Astrocyte of the spinal cord (primary cell): Measurements from ENCODE around the gene PEX6.
A peak's percentile ranks its signal among the peaks of the same experiment; 100 is the strongest.

ENCODE experiments used
- DNase-seq: peaks from one replicate; pipeline ENCODE4 v3.0.0; 2011; ENCODE audit warnings: low read depth, low spot score
- H3K4me3 ChIP-seq: 2 replicates; pipeline ENCODE4 v1.5.1; 2011; ENCODE audit warnings: low read depth, mild to moderate bottlenecking, low read length, moderate library complexity
- CTCF ChIP-seq: IDR thresholded peaks from 2 replicates; pipeline ENCODE4 v1.5.1; 2012; ENCODE audit warnings: low read depth, mild to moderate bottlenecking, low read length, inconsistent platforms
- in situ Hi-C: cut with HindIII; loops from 2 replicates; pipeline ENCODE4 v1.10.0; 2017; ENCODE audit warnings: low sequenced_read_pairs

Gene PEX6

GRCh38 chr6:43019152-43019551, 40.2 kb upstream of the PEX6 start:
- in situ Hi-C loops = no loop called here
- no peak for DNase-seq
- no peak overlapping the region for H3K4me3 ChIP-seq
- no peak for TF ChIP-seq CTCF

- no peak for DNase-seq
- no peak overlapping the region for H3K4me3 ChIP-seq
- in situ Hi-C loops = no loop called here
- TF ChIP-seq CTCF = no peak
Measured at GRCh38 chr6:43016943-43017334, 38.0 kb upstream of the PEX6 start.

- H3K4me3 ChIP-seq = no peak overlapping the region
- in situ Hi-C loops = no loop called here
- TF ChIP-seq CTCF = no peak
- no peak for DNase-seq
Measured at GRCh38 chr6:43016176-43016942, 37.4 kb upstream of the PEX6 start.

GRCh38 chr6:43014434-43014909, 35.5 kb upstream of the PEX6 start:
- no peak for TF ChIP-seq CTCF
- peak; percentile 37 for DNase-seq
- peak overlapping the region; percentile 96 for H3K4me3 ChIP-seq
- in situ Hi-C loops = no loop called here

- H3K4me3 ChIP-seq = peak within 1 kb of the TSS; percentile 96
- TF ChIP-seq CTCF = no peak
- in situ Hi-C loops = no loop called here
- DNase-seq = peak; percentile 100
Measured at GRCh38 chr6:43013843-43014433, 35.0 kb upstream of the PEX6 start, which contains the start of the genes KLHDC3 and MEA1. Gene KLHDC3, plus strand, starts transcription at chr6:43014249. Its CDS starts 2,944 bp downstream, at chr6:43017193. Gene MEA1, minus strand, starts transcription at chr6:43013946. Its CDS starts 133 bp downstream, at chr6:43013813.

- H3K4me3 ChIP-seq = peak overlapping the region; percentile 96
- TF ChIP-seq CTCF = no peak
- in situ Hi-C loops = no loop called here
- no peak for DNase-seq
Measured at GRCh38 chr6:43013097-43013842, 34.3 kb upstream of the PEX6 start.
